ENCODE measurements around the gene FBXL12.

DNA sequence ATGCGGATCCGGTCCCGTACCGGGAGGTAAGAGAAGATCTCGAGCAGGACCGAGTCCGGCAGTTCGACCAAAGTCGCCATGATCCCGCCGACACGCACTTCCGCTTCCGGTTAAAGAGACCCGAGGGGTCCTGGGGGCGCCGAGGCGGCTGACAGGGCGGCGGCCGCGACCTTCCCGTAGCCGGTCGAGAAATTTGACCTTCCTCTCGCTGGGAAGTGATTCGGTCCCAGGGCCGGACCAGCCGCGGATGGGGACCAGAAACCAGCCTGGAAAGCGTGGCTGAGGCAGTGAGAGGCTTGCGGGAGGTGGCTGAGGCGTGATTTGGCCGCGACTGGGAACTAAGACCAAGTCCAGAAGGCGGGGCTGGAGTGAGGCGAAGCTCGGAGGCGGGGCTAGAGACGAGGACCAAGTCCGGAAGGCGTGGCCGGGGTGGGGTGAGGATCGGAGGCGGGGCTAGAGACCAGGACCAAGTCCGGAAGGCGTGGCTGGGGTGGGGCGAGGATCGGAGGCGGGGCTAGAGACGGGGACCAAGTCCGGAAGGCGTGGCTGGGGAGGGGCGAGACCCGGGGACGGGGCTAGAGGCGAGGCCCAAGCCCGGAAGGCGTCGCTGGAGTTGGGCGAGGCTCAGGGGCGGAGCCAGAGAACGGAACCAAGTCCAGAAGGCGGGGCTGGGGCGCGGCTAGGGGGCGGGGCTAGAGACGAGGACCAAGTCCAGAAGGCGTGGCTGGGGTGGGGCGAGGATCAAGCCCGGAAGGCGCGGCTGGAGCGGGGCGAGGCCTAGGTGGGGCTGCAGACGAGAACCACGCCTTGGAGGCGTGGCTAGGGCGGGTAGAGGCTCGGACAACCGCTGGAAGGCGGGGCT lies at the start of gene FBXL12:
- TF ChIP-seq POLR2A (IDR thresholded peaks at IDR 0.05) (peak in 1 of 2 donors; percentile 5), CTCF (IDR thresholded peaks at IDR 0.05) (no peak)
